NCI-H2196 treated with DMSO at 0.1 percent for 48 hours (cell line): ENCODE data around the gene COL6A5.
"Not testable (repeated sequence)": the region's sequence is repeated elsewhere in the genome, so short reads cannot be mapped to it uniquely, and the experiment has no call there.

Experiments used
- DNase-seq: peaks from one replicate; lab custom pipeline; 2025; ENCODE audit not compliant: unreplicated experiment; lab: John Stamatoyannopoulos, UW

COL6A5 gene

DNA sequence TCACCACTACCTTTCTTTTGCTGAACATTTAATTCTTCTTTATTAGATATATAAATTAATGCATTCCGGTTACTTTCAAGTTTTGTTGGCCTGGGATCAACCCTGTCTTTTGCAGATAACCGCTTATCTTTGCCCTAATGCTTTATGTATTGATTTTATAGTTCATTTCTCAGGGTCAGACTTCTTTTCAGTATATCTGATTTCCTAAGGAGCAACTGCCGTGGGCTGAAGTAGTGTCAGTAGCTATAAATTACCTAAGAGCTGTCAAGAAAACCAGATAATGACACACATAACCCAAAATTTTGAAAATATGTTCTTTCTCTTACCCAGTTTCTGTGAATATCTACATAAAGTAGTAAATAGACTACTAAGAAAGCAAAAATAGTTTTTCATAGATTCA lies 38.0 kb downstream of the COL6A5 start:
- DNase-seq = no peak

DNA sequence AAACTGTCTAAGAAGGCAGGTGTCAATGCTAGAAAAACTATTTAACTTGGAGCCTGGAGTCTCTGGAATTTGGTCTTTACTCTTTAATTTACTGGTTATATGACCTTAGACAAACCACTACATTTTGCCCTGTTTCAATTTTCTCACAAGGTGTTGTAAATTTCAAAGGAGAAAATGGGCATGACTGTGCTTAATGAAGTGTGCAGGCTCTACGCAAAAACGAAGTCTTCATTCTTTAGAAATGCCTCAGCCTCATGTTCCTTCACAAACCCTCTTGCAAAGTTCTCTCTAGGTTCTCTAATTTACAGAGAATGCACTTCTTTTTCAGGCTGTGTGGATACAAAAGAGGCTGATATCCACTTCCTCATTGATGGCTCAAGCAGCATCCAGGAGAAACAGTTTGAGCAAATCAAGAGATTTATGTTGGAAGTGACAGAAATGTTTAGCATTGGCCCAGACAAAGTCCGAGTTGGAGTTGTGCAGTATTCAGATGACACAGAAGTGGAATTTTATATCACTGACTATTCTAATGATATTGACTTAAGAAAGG lies 39.1 kb downstream of the COL6A5 start:
- DNase-seq = no peak

DNA sequence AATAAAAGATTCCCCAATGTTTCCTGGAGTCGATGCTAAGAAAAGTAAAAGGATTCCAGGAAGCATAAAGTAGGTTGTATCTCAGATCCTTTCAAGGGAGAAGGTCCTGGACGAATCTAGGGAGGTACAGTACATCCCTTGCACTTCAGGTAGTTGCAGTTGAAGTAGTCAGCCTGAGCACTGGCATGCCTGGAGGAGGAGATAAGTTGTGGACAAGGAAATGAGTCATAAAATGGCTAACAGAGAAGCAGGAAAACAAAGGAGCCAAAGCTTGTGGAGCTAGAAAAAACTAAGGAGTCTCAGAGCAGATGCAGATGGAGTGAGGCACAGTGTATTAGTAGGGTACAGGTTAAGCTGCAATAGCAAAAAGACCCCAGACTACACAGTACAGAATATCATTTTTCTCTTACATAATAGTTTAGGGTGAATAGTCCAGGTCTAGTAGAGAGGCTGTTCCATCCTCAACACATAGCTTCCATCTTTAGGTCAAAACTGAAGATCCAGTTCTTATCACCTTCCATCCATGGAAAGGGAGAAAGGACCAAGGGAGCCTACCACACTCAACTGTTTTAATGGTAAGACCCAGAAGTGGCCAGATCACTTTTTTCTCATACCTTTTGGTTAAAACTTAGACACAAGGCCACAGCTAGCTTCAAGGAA lies 41.3 kb downstream of the COL6A5 start:
- DNase-seq = no peak

DNA sequence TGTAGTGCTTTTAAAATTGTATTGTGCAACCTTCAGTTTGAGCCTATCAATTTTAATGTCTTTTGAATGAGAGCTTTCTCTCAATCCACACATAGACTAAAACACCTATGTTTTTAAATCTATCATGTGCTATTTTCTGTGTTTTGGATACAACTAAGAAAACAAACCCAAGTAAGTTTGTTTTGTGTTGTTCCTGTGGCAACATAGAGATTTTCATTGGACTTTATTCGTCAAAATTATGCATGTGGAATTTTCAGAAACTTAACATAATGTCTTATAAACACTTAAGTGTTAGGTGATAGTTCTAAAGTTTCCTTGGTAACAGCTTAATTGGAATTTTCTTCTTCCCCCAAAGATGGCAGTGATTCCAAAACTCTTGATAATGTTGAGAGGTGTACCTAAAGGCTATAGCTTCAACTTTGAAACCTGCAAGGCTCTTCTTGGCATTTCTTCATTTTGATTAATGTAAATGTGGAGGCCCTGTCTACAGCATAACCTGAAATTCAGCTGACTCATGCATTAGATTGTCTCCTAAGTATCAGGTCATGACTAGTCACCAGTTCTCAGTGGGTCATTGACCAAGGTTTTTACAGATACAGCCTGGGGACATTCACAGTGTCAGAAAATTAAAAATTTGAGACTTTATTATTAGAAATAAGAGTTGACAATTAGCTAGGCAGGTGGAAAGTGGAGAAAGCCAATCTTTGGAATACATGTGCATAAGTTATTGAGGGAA lies 44.4 kb downstream of the COL6A5 start:
- no peak for DNase-seq

DNA sequence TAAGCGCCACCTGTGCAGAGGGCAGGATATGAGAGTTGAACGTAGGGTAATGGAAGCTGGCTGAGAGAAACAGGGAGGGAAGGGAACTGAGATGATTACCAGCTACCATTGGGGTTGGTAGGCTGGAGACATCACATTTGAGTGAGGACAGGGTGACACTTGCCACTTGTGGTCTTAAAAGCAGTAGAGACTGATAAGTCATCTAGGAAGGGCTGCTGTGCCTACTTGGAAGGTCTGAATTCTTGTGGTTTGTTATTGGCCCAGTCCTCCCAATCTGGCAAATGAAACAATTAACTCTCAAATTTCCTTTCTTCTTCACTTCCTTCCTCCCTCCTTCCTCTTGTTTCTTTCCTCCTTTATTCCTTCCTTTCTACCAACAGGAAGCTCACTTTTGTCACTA lies 46.8 kb downstream of the COL6A5 start:
- no peak for DNase-seq

DNA sequence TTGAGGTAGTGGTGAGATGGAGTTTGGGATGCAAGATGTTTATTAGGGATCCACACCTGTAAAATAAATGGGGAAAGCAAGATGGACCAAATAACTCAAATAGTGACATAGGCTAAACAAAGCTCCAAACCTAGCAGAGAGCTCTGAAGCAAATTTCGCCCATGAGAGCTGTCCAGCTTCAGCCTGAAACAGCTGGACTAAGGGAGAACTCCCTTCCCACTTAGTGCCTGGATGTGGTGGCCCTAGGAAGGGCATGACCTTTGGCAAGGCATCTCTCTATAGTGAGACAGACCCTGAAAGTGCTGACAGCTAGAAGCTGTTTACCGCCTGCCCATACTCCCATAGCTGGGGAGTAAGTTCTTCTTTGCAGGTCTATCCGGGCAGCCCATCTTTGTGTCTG lies 48.1 kb downstream of the COL6A5 start:
- DNase-seq = no peak

DNA sequence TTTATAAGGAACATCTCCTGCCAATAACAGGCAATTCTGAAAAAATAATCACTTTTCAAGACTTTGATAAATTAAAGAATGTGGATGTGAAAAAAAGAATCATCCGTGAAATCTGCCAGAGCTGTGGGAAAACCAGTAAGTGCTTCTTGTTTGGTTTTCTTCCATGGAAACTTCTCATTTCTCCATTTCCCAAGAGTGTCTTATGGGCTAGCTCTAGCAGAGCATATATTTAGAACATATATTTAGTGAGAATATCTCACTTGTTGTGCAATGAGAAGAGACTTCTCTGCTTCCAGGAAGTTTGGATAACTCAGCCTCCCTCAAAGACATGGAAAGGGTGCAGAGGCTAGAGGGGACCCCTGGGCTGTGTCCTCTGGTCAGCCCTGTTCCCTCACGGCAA lies 49.9 kb downstream of the COL6A5 start:
- no peak for DNase-seq

DNA sequence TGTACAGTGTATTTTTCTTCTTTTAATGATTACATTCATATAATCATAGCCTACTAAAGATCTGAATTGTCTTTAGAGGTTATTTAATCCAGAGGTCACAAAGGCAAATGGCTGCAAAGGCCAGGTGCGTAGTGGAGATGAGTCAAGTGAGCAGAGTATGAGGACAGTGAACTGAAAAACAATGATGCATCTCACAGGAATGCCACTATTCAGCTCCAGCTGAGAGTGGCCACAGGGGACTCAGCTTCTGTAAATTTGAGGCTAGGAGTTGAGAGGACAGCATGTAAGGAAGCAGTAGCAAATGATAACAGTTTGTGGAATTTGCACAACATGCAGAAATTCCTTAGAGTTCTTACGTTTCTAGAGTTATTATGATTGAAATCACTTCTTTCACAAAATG lies 50.4 kb downstream of the COL6A5 start:
- peak; percentile 36 for DNase-seq

DNA sequence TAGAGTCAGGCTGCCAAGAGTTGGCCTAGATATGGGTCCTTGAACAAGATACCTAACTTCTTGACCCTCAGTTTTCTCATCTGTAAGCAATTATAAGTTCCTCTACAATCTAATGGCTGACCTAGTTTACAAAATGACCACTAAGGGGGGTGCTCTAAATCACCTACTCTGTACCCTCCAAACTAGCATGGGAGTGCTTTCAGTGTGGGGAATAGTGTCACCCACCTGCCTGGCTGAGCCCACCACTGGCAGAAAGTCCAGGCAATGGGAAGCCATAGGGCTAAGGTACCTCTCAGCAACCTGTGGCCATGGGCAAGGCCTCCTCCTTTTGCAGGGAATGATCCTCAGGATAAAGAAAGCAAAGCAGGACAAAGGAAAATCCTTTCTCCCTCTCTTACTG lies 58.9 kb downstream of the COL6A5 start:
- no peak for DNase-seq

DNA sequence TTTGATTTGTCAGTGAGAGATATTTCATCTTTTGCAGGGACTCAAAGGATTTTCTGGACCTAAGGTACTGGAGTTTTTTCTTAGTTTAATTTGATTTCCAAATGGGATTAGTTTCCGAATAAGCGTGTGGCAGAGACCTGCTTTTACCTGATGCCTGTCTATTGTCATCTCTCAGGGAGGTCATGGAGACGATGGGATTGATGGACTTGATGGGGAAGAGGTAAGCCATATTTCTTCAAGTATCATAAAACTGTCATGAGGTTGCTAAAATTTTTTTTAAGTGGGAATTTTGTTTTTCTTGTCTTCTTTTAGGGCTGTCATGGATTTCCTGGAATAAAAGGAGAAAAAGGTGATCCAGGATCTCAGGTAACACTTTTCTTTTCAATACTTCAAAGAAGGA lies 60.5 kb downstream of the COL6A5 start:
- no peak for DNase-seq

DNA sequence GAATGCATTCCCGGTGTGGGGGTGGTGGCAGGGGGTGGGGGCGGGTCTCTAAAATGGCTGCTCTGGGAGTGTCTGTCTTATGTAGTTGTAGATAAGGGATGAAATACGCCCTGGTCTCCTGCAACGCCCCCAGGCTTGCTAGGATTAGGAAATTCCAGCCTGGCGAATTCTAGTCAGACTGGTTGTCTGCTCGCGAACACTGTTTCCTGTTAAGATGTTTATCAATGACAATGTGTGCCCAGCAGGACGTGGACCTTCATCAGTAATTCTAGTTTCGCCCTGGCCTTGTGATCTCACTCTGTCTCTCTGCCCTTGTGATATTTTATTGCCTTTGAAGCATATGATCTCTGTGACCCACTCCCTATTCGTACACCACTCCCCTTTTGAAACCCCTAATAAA lies 62.8 kb downstream of the COL6A5 start:
- not testable (repeated sequence) for DNase-seq

DNA sequence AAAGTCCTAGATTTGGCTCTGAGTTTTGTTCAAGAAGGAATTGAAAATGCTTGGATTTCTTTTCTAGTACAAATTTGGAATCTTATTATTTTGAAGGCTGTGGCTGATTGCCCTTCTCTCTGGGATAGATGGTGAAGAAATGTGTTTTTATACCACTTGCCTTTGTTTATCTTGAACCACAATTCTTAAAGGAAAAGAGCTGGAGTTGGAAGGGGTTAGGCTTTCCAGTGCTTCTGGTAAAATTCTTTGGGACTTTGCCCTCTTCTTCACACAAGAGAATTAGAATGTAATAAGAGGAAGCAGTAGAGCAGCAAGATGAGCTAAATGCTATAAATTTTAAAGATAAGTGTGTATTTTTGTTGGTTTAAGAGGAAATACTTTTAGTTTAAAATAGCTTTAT lies 65.8 kb downstream of the COL6A5 start:
- DNase-seq = no peak

DNA sequence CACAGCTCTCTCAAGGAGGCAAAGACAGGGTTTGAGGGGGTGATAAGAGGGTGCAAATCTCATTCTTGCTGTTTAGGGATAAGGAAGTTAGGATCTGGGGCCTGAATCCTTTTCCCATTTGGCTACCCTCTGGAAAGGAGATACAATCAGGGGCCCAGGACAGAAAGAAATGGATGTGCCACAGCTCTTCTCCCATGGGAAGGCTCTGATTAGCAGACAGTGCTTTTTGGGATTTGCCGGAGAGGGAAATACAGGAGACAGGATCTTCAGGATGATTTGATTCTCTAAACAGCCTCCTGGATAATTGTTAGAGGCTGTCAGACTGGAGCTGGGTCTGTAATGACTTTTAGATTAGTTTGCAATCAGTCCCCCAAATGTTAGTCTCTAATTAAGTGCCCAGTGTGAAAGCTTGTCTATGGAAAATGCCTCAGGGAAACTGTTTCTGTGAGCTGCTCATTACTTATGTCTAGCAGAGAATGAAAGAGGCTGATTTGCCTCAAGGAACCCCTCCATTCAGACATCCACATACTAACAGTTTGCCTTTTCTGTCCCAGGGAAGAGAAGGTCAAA lies 67.6 kb downstream of the COL6A5 start:
- no peak for DNase-seq

DNA sequence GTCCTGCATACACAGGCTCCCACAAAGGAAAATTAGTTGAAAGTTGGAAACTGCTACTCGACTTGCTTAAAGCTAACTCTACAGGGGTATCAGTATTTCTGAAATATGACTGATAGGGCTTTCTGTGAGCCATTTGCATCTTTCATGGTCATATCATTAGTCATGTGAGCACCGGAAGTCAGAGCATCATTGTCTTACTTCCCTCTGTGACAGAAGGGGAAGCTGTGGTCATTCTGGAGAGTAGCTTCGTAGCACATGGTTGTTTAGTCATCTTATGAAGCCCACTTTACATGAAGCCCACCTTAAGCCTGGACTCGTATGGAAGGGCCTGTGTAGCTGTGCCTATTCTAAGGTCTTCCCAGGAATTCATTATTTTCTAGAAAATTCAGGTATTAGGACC lies 69.0 kb downstream of the COL6A5 start:
- DNase-seq = no peak

DNA sequence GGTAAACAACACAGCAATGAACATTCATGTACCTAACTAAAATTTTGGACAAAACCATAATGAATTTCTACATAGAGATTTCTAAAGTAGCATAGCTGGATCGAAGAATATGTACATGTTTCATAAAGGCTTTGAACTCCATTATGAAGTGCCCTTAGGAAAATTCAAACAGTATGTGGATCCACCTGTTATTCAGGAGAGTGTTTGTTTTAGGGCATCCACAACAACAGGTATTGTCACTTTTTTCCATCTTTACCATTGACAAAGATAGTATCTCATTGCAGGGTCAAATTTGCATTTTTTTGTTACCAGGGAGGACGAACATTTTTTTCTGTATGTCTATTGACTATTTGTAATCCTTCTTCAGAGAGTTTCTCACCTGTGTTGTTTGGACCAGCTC lies 75.0 kb downstream of the COL6A5 start:
- DNase-seq = no peak

DNA sequence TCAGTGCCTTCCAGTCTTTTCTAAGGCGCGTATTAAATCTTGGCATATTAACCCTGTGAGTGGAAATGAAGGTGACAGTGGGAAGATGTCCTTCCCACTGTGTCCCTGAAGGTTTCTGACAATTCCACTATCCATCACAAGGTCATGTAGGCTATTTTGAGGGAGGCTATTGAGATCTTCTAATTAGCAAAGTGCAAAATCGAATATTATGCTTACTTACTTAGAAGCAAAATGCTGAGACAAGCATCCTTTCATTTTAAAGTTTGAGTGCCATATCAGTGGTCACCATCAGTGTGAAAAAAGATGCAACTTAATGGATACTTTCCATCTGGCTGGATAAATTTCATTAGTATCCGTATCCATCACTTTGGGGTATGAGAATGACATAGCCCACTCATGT lies 77.6 kb downstream of the COL6A5 start:
- no peak for DNase-seq

DNA sequence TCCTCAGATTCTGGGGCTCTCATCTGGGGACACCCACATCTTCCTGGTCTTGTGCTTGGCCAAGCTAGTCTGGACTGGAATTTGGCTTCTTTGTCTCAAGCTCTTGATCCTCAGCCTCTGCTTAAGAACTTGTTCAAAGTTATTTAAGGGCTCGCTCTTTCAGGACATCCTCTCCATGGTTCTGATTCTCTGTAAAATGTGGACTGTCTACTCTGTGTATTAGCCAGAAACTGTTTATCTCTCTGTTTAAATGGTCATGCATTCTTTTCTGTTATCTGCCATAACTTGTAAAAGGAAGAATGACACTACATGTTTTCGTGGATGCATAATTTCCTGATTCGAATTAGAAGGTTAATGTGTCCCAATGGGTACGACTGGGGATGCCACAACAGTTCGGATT lies 79.4 kb downstream of the COL6A5 start:
- no peak for DNase-seq

DNA sequence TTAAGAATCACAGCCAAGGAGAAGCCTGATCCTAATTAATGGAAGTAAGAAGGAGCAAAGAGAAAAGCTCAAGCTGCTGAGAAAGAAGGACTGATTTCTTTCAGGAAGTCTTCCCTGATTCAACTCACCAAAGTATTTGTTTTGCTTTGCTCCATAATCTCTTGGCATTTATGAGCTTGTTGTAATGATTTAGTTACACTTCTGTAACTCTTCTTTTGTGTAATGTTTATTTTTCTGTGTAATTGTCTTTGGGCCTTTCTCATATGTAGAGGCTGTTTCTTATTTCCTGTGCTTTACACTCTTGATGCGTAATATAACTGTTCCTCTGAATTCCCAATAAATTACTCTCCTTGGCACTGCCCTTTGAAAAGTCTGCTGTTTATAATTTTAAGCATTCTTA lies 80.0 kb downstream of the COL6A5 start:
- DNase-seq = no peak

DNA sequence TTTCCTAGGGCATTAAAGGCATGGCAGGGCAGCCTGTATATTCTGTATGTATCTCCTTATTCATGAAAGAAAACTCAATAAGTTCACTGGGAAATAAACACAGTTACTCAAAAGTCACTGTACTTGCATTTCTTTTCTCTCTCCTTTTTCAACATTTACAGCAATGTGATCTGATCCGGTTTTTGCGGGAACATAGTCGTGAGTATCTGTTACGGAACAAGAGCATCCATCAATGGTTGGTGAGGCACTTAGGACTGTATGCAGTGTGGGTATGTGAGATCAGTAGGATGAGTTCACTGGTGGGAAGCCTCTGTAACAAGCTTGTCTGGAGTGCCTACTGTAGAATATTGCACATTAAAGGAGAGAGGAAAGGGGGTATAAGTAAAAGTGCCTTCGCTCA lies 80.7 kb downstream of the COL6A5 start:
- no peak for DNase-seq

DNA sequence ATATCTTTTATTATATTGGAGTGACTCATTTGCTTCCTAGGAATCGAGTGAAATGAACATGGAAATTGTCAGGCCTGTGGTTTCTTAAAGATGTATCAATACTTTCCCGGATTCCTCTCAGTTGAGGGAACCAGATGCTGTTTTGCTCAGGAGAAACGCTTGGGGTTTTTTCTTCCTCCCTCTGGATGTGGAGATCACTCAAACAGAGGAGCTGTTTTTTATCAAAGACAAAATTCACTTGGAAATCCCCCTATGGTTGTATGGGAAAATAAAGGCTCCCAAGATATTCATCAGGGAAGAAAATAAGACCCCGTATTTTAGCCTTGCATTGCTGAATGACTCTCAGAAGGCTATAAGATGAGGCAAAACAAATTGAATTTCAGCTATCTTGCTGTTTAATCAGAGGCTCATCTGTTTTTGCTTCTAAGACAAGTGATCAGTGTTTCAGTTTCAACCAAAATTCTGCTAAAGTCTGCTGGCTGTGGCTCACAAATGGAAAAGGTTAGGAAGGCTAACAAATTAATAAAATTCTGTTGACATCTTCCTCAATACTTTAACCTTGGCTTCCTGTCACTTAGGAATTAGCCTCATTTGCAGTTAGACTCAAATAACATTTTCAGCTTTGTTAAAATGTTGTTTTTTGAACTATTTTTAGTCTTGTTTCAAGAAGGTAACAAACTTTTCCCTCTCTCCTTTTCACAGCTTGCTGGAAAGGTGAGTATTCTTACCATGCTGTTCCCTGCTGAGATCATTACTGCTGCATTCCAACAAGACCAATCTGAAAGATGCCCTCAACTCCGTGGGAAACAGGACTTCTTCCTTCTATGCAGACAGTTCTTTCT lies 83.6 kb downstream of the COL6A5 start:
- DNase-seq = no peak

DNA sequence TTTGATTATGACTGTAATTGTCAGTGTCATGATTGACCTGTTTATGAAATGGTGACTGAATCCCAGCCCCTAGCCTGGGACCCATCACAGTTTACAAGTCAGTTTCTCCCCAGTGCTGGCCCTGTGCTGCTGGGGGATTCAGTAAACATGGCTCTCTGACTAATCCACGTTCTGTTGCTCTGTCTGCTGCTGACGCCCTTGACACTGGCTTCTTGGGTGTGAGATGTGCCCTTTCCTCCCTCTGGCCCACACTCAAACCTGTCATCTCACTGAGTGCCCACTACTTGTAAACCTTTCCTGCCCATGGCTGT lies 84.2 kb downstream of the COL6A5 start:
- no peak for DNase-seq

DNA sequence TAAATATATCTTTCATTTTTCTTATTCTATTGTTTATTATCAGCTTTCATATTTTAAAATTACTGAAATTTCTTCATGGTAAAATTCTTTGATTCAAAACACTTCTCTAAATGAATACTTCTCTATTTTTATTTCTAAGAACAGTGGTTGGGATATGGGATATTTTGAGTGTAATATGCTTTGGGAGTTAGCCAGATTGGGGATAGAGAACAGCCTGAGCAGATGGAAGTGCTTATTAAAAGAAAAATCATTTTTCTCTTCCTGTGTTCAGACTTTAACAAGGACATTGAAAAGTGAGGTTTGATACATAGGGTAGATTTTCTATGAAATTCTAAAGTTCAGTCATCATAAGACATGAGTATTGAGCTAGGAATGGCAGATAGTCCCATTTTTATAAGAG lies 84.8 kb downstream of the COL6A5 start:
- DNase-seq = no peak
